Pons (tissue), 1 donor: Measurements from ENCODE around the gene DYNC2I2.
"Not testable (repeated sequence)": the region's sequence is repeated elsewhere in the genome, so short reads cannot be mapped to it uniquely, and the experiment has no call there.

ENCODE experiments used
- DNase-seq: peaks from one replicate; pipeline ENCODE4 v3.0.0-alpha.2; 2016; ENCODE audit warnings: low spot score

Gene DYNC2I2

DNA sequence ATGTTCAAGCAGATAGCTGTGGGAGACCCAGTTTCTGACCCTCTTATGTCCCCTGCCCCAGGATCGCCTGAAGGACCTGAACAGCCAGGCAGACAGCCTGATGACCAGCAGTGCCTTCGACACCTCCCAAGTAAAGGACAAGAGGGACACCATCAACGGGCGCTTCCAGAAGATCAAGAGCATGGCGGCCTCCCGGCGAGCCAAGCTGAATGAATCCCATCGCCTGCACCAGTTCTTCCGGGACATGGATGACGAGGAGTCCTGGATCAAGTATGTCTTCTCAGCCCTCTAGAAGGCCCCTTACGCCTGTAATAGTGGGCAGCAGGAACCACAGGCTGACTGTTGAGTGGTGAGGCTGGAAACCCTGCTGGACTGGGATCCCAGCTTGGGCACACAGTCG, 41.1 kb downstream of the DYNC2I2 start:
- no peak for DNase-seq

DNA sequence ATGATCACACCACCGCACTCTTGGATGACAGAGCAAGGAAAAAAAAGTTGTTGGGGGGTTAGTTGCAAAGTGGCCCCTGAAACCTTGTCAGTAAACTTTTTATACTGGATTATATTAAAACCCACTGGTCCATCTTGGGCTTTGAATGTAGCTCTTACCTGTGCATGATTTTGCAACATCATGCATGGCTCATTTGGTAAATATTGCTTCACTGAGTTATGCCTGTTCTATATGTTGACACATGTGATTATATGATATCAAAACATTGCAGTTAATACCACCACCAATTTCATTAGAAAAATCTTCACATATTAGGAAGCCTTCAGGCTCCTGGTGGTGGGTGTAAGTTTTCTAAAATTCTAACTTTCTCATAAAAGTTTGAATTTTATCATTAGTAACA, 41.9 kb downstream of the DYNC2I2 start:
- DNase-seq = no peak

DNA sequence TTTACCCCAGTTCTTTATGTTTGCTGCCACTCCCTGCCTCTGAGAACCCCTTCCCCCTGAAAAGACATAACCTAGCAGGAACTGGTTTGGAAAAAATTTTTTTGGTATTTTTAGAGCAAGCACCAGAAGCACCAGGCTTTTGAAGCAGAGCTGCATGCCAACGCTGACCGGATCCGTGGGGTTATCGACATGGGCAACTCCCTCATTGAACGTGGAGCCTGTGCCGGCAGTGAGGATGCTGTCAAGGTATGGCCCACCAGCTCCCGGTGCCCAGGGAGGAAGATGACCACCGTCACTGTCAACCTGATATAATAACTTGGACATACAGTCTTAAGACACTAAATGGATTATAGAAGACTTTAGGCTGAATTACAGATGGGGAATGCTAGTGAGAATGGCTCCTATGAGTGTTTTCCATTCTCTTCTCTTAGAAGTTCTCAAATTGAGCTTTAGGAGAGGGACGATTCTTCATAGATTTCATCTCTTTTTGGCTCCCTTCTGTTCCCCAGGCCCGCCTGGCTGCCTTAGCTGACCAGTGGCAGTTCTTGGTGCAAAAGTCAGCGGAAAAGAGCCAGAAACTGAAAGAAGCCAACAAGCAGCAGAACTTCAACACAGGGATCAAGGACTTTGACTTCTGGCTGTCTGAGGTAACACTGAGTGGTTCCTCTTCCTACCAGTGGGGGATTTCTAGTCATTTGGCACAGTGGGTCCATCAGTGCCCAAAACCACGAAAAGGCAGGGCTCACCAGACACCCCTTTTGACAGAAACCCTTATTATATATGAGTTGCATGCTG, 44.9 kb downstream of the DYNC2I2 start:
- DNase-seq = no peak

DNA sequence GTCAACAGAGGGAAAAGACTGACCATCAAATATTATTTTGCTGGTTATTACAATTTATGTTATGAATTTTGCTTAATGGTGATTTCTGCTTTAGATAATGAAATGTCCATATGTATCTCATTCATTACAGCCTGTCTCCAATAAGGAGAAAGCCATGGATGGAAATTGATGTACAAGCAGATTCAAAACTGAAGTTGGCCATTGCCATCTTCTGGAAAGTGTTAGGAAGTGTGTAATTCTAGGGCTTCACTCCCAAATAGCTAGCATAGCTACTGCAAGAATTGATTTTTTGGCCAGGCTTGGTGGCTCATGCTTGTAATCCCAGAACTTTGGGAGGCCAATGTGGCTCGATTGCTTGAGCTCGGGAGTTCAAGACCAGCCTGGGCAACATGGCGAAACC, 45.8 kb downstream of the DYNC2I2 start:
- DNase-seq = peak; percentile 51

DNA sequence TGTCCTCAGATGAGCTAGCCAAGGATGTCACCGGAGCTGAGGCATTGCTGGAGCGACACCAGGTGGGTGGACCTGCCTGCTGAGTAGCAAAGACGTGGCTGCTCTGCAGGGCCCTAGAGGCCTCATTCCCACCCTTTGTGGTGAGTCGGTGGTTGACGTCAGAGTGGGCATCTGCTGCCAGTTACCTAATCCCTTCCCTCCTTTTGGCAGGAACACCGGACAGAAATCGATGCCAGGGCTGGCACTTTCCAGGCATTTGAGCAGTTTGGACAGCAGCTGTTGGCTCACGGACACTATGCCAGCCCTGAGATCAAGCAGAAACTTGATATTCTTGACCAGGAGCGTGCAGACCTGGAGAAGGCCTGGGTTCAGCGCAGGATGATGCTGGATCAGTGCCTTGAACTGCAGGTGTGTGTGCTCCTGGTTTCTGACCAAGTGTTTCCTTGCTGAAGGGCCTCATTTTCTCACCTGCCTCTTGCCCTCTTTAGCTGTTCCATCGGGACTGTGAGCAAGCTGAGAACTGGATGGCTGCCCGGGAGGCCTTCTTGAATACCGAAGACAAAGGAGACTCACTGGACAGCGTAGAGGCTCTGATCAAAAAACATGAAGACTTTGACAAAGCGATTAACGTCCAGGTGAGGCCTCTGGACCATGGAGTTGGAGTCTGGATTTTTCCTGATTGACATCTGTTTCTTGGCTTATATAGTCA, 48.9 kb downstream of the DYNC2I2 start:
- peak; percentile 86 for DNase-seq

DNA sequence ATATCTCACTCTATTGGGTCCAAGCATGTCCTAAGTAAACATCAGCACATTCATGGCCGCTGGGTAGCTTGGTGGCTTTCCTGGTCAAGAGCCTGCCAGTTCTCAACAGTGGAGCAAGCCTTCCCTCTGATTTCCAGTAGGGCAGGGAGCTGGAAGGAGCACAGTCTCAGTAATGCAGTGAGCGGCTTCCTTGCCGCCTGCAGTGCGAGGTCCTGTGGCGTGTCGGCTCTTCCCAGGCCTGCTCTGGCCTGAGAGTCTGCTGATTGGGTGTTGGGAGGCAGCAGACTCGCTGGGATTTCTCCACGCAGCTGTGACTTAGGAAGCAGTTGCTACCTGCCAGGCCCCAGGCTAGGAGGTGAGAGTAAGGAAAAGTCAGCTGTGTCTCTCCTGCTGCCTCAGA, 53.0 kb downstream of the DYNC2I2 start:
- no peak for DNase-seq

DNA sequence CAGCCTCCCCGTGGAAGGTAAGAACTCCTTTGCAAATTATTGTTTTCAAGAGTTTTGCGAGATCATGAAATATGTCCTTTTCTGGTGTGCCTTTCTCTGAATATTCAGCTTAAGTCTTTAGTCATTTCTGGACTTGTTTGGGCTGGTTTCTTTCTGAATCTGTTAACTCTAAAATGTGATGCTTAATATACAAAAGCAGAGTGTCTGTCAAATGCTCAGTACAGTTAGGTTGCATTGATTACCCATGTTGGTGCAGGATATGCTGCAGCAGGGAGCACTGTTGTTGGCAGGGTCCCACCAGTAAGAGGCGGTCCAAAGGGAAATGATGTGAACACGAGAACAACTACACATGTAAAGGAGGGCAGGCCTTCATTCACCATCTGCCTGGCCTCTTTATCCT, 56.5 kb downstream of the DYNC2I2 start:
- DNase-seq = no peak

DNA sequence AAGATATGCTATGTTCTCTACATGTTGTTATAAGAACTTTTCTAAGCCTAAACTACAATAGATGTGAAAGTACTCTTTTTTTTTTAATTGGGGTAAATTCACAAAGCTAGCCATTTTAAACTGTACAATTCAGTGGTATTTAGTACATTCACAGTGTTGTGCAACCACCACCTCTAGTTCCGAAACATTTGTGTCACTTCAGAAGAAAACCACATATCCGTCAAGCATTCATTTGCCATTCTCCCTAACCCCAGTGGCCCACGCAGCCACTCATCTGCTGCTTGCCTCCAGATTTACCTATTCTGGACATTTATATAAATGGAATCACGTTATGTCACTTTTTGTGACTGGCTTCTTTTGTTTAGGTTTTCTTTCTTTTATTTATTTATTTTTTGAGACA, 61.2 kb downstream of the DYNC2I2 start:
- no peak for DNase-seq

DNA sequence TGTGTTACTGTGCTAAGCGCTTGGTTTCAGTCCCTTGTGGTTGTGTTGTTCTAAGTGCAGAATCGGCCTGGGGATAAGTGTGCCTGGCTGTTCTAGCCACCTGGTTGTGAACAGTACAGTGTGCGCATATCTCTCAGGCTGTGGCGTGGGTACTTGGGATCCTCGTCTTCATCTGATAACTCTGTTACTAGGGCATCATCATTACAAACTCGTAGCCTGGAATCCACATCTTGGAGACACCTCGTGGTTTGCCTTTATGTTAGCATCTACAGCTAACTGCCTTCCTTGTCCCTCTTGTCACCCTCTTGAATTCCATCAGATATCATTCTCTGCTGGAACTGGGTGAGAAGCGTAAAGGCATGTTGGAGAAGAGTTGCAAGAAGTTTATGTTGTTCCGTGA, 62.8 kb downstream of the DYNC2I2 start:
- DNase-seq = no peak

DNA sequence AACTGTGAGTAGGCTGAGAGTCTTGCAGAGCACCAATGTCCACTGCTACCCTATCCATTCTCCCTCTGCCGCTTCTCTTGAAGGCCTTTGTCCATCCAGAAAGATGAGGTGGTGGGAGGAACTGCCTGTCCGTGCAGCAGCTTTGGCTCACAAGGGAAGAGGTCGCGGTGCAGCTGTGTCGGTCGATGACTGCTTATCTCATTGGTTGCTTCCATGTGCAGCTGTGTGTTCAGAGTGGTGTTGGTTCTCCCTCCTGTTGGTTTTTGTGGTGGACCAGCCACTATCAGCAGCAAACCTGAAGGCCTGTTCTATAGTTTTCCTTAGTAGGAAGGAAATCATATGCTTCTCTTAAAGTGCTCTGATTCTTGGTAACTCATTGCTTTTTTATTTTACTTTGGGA, 63.6 kb downstream of the DYNC2I2 start:
- DNase-seq = no peak

DNA sequence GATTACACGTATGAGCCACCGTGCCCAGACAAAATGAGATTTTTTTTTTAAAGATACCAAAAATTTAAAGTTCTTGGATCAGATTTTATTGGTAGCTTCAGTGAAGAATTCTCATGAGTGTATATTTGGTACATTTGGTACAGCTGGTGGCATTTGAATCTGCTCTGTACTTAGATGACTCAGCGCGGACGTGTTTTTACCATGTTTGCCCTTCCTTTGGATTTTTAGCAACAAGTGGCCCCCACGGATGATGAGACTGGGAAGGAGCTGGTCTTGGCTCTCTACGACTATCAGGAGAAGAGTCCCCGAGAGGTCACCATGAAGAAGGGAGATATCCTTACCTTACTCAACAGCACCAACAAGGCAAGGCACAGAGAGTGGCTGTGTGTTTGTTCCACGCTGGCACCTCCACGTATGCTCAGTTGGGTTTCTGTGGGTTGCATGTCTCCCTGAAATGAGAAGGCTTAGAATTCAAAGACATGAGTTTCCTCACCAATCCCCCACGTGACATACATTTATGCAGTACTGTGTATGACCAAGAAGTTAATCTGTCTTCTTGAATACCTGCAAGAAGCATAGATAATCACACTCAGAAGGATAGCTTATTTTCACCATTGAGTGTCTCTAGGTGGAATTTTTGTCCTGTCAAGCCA, 67.9 kb downstream of the DYNC2I2 start:
- DNase-seq = no peak

DNA sequence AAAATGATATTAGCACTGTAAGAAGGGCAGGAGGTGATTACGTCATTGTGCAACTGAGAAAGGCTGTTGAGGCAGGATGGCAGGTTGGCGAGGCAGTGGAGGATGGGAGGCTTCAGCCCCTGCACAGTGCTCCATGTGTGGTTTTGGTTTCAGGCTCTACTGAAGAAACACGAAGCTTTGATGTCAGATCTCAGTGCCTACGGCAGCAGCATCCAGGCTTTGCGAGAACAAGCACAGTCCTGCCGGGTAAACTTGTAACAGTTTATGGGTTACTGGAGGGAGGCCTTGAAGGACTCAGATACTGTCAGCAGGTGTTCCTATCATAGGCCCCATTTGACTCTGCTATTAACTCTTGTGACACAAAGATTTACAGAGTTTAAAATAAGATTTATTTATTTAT, 69.2 kb downstream of the DYNC2I2 start:
- DNase-seq = no peak

DNA sequence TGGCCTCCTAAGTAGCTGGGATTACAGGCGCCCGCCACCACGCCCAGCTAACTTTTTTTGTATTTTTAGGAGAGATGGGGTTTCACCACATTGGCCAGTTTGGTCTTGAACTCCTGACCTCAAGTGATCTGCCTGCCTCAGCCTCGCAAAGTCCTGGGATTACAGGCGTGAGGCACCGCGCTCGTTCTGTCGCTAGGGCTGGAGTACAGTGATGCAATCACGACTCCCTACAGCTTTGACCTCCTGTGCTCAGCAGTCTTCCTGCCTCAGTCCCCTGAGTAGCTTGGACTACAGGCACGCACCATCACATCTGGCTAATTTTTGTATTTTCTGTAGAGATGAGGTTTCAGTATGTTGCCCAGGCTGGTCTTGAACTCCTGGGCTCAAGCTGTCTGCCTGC, 69.7 kb downstream of the DYNC2I2 start:
- DNase-seq = not testable (repeated sequence)

DNA sequence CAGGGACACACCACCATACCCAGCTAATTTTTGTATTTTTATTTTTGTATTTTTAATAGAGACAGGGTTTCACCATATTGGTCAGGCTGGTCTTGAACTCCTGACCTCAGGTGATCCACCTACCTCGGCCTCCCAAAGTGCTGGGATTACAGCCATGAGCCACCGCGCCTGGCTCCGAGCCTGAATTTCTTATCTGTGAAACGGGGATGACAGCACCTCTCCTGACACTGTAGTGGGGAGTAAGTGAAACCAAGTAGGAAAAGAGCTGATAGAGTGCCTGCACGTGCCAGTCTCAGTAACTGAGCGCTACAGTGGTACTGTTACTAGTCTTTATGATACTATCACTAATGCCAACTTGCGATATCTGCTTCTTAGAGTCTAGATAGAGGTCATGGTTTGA, 71.5 kb downstream of the DYNC2I2 start:
- not testable (repeated sequence) for DNase-seq
